Mammary epithelial cell (primary cell): ENCODE results near the gene DSN1.

Experiments
- CTCF ChIP-seq, 2 donors: IDR thresholded peaks in 1 of 2; conservative IDR thresholded peaks in 1 of 2; 2 replicates each; pipeline ENCODE4 v1.5.1; 2011 to 2012; ENCODE audit warnings: inconsistent platforms in 2 of 2, low read length in 2 of 2, mild to moderate bottlenecking in 2 of 2, control low read depth in 1 of 2, low read depth in 1 of 2; ENCODE audit not compliant: insufficient read depth in 1 of 2; ENCODE audit errors: extremely low read depth in 1 of 2
- EZH2 ChIP-seq: IDR thresholded peaks from 2 replicates; pipeline ENCODE4 v1.6.1; 2012; ENCODE audit warnings: low read length, inconsistent platforms, borderline replicate concordance

- TF ChIP-seq CTCF (conservative IDR thresholded peaks at IDR 0.05 in 1 of 2, IDR thresholded peaks at IDR 0.05 in 1 of 2; ENCODE audit: extremely low read depth in 1 of 2, insufficient read depth in 1 of 2, low read depth in 1 of 2, low read length in 2 of 2) (no peak), EZH2 (no peak)
Observed at GRCh38 chr20:36818861-36819260, 45.3 kb upstream of the DSN1 start.
